GM19193 (cell line): ENCODE data around the gene TPSD1.
"Not testable (repeated sequence)": the region's sequence is repeated elsewhere in the genome, so short reads cannot be mapped to it uniquely, and the experiment has no call there.

Experiments used
- POLR2A ChIP-seq: IDR thresholded peaks from 4 replicates; pipeline ENCODE4 v1.6.1; 2011; ENCODE audit not compliant: insufficient read depth, insufficient read length; ENCODE audit errors: extremely low read depth

Gene TPSD1

GRCh38 chr16:1217526-1217925 lies 38.3 kb upstream of the TPSD1 start:
- no peak for TF ChIP-seq POLR2A

GRCh38 chr16:1218061-1218929 lies 37.6 kb upstream of the TPSD1 start:
- TF ChIP-seq POLR2A, result no peak

- TF ChIP-seq POLR2A, result no peak
These were observed 36.8 kb upstream of the TPSD1 start for GRCh38 chr16:1218930-1219611.

- TF ChIP-seq POLR2A, result no peak
These were observed 35.7 kb upstream of the TPSD1 start for GRCh38 chr16:1220098-1220728.

GRCh38 chr16:1220841-1221627 lies 34.8 kb upstream of the TPSD1 start:
- TF ChIP-seq POLR2A, result no peak

GRCh38 chr16:1221628-1222552 lies 34.0 kb upstream of the TPSD1 start:
- TF ChIP-seq POLR2A, result no peak

- TF ChIP-seq POLR2A, result no peak
These were observed 33.1 kb upstream of the TPSD1 start for GRCh38 chr16:1222553-1223354.

- no peak for TF ChIP-seq POLR2A
These were observed 32.3 kb upstream of the TPSD1 start for GRCh38 chr16:1223355-1224214.

- TF ChIP-seq POLR2A, result no peak
These were observed 31.3 kb upstream of the TPSD1 start for GRCh38 chr16:1224558-1224957.

- TF ChIP-seq POLR2A, result no peak
These were observed 30.8 kb upstream of the TPSD1 start, which contains the start of gene TPSG1 for GRCh38 chr16:1225051-1225451. TPSG1 (minus strand) TSS chr16:1225268; CDS start chr16:1225252, 16 bp downstream.

- TF ChIP-seq POLR2A, result not testable (repeated sequence)
These were observed 25.8 kb upstream of the TPSD1 start, which contains the start of gene TPSB2 for GRCh38 chr16:1230084-1230470. TPSB2 (minus strand) TSS chr16:1230184; CDS start chr16:1229951, 233 bp downstream.

GRCh38 chr16:1237990-1238389 lies 17.9 kb upstream of the TPSD1 start:
- TF ChIP-seq POLR2A, result no peak
